Body of pancreas (tissue), 4 donors: ENCODE measurements around the gene OR2A1.
"Not testable (repeated sequence)": the region's sequence is repeated elsewhere in the genome, so short reads cannot be mapped to it uniquely, and the experiment has no call there.

Experiments
- POLR2A ChIP-seq, 3 donors: fragments of 450-650 bp; IDR thresholded peaks; one replicate each; pipeline ENCODE4 v1.6.1; 2016; ENCODE audit warnings: antibody characterized with exemption in 3 of 3, mild to moderate bottlenecking in 2 of 3
- TF ChIP-seq, protein P1 (sequence below), 7 experiments: fragments of 450-650 bp in 4 of 7; fragments of 200-600 bp in 3 of 7; sonication (generic) in 3 of 7; IDR thresholded peaks; one replicate each; pipeline ENCODE4 v1.5.1; 2016 to 2019; ENCODE audit warnings: antibody characterized with exemption in 7 of 7

- TF ChIP-seq, protein P1, sequence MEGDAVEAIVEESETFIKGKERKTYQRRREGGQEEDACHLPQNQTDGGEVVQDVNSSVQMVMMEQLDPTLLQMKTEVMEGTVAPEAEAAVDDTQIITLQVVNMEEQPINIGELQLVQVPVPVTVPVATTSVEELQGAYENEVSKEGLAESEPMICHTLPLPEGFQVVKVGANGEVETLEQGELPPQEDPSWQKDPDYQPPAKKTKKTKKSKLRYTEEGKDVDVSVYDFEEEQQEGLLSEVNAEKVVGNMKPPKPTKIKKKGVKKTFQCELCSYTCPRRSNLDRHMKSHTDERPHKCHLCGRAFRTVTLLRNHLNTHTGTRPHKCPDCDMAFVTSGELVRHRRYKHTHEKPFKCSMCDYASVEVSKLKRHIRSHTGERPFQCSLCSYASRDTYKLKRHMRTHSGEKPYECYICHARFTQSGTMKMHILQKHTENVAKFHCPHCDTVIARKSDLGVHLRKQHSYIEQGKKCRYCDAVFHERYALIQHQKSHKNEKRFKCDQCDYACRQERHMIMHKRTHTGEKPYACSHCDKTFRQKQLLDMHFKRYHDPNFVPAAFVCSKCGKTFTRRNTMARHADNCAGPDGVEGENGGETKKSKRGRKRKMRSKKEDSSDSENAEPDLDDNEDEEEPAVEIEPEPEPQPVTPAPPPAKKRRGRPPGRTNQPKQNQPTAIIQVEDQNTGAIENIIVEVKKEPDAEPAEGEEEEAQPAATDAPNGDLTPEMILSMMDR (IDR thresholded peaks at IDR 0.05), result not testable (repeated sequence)
- TF ChIP-seq POLR2A (IDR thresholded peaks at IDR 0.05), result not testable (repeated sequence)
Observed at GRCh38 chr7:144302578-144303303, 9.5 kb upstream of the OR2A1 start.
